Epithelial cell of esophagus (primary cell): Measurements from ENCODE around the gene SMARCC2.

Experiments used
- DNase-seq: peaks from one replicate; pipeline ENCODE4 v3.0.0; 2010; ENCODE audit warnings: low read depth
- H3K4me3 ChIP-seq: 2 replicates; pipeline ENCODE4 v1.5.1; 2011; ENCODE audit warnings: mild to moderate bottlenecking, low read length, control low read depth
- TF ChIP-seq, protein P1 (sequence below): IDR thresholded peaks from 2 replicates; pipeline ENCODE4 v1.5.1; 2011; ENCODE audit warnings: low read depth, mild to moderate bottlenecking, low read length, control low read depth, inconsistent platforms; ENCODE audit not compliant: insufficient read depth; ENCODE audit errors: missing control alignments

The SMARCC2 gene

DNA sequence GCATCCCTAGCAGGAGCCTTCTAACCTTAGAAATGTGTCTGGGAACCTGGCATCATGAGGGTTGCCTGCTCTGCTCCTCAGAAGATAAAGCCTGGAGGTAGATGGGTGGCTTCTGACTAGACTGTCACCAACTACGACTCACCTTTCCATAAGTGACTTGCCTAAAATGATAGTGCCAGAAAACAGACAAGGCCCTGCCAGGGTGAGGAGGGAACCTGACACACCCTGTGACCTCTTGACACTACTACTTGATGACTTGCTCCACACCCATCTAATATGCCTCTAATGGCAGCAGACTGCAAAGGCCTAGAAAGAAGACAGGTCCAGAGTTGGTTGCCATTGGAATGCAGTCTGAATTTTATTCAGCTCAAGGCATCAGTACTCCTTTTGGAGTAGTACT is 23.1 kb upstream of the SMARCC2 start:
- TF ChIP-seq, protein P1, sequence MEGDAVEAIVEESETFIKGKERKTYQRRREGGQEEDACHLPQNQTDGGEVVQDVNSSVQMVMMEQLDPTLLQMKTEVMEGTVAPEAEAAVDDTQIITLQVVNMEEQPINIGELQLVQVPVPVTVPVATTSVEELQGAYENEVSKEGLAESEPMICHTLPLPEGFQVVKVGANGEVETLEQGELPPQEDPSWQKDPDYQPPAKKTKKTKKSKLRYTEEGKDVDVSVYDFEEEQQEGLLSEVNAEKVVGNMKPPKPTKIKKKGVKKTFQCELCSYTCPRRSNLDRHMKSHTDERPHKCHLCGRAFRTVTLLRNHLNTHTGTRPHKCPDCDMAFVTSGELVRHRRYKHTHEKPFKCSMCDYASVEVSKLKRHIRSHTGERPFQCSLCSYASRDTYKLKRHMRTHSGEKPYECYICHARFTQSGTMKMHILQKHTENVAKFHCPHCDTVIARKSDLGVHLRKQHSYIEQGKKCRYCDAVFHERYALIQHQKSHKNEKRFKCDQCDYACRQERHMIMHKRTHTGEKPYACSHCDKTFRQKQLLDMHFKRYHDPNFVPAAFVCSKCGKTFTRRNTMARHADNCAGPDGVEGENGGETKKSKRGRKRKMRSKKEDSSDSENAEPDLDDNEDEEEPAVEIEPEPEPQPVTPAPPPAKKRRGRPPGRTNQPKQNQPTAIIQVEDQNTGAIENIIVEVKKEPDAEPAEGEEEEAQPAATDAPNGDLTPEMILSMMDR = no peak

DNA sequence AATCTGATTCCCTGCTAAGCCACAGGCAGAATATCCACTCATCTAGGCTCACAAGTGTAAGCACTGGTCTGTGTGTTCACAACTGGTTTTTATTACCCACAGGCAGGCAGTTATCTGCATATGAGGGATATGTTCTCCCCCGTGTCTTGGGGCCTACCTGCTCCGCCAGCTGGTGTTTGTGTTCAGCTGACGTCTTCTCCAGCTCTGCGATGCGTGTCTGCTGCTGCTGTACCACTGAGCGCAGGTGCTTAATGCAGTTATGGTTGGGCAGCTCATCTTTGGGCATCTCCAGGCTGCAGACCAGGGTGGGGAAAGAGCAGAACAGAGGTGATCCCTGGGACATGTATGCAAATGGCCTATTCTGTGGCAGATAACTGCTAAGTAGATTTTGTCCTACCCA is 18.7 kb upstream of the SMARCC2 start:
- TF ChIP-seq, protein P1 = no peak
- no peak for DNase-seq
- no peak overlapping the region for H3K4me3 ChIP-seq

More for the DNA sequence above, 23.1 kb upstream of the SMARCC2 start:
- DNase-seq = no peak
- no peak overlapping the region for H3K4me3 ChIP-seq

DNA sequence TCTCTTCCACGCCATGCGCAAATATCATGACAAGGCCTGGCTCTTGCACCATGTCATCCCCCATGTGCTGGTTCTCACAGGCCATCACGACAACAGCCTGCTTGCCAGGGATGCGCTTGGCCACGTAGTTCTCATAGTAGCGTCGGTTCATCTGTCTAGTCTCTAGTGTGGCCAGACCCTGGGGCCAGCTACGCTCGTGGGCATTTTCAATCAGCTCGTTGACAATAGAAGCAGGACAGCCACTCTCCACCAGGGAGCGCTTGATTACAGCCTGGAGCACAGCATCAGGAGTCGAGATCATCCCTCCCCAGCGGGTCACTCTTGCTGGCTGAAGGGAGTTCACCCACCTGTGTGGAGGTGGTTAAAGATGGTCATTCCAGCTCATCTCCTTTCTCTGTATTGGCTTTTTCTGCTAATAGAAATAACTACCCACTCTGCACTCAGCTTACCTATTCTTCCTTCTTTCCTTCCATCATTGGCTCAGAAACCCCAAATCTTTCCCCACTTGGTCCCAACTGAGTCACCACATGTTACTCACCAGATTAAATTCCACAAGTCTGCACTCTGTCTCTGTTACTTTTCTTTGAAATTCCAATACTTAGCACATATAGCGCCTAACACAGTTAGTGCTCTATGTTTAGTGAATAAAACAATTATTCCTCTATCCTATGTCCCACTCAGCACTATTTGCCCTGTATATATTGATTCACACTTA is 17.3 kb upstream of the SMARCC2 start:
- H3K4me3 ChIP-seq = no peak overlapping the region
- peak; percentile 63 for DNase-seq
- TF ChIP-seq, protein P1 = peak; percentile 75

DNA sequence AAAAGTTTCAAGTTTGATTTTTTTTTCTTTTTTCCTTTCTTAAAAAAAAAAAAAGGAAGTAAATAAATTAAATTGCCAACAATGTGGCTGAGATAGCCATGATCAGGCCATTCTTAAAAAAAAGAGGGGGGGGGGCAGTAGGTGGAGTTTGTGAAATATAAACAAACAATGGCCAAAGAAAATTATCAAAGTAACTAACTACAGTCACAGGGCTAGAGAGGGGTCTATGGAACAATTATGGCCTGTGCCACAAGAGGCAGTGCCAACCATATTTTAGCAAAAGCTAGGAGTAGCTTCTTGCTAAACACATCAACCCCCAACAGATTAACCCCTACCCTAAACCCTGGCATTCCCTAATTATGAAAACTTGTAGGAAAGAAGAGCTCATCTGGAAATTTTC is 16.2 kb upstream of the SMARCC2 start:
- no peak for DNase-seq
- TF ChIP-seq, protein P1 = no peak
- H3K4me3 ChIP-seq = no peak overlapping the region

DNA sequence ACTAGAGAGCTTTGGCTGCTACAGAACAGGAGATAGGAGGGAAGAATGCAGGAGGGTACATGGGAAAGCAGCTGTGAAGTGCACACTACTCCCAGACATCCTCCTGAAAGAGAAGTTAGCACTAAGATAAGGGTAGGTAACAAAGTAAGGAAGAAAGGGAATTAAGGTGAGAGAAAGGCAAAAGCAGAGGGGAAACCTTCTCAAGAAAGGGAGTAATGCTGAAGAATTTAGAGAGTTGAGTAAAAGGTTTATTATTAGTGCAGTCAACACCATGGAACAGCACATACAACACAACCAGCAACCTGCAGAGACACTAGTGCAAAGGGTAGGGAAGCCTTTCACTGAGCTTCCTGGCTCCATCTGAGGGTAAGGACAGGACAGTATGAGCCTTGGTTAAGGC is 15.0 kb upstream of the SMARCC2 start:
- no peak for DNase-seq
- TF ChIP-seq, protein P1 = no peak

DNA sequence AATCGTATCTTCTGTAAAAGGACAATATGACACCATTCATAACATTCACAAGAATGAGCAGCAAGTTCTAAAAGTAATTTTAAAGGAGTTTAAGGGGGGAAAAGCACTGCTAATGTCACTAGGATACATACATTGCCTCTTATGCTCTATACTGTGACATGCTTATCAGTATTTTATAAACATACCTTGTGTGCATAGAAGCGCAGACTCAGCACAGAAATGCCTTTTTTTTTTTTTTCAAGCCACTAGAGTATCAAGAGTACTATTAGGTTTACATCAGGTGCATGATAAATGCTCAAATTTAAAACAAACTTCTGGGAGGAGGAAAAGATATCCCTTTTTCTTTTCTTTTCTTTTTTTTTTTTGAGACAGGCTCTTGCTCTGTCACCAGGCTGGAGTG is 13.6 kb upstream of the SMARCC2 start:
- TF ChIP-seq, protein P1 = no peak

More for the DNA sequence above, 15.0 kb upstream of the SMARCC2 start:
- no peak overlapping the region for H3K4me3 ChIP-seq

DNA sequence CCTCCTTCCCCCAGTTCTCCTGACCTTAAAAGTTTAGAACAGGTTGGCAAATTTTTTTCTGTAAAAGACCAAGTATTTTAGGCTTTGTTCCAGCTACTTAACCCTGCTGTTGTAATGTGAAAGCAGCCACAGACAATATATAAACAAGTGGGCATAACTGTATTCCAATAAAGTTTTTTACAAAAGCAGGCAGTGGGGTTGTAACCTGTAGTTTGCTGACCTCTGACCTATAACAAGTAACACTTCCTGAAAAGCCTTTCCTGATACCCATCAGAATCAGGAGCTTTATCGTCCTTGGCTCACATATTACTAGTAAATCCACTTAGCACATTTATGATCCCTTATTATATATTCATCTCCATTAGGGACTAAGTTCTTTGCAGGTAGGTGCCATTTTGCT is 13.1 kb upstream of the SMARCC2 start:
- no peak for DNase-seq
- TF ChIP-seq, protein P1 = no peak

More for the DNA sequence above, 13.6 kb upstream of the SMARCC2 start:
- no peak for DNase-seq
- H3K4me3 ChIP-seq = no peak overlapping the region

More for the DNA sequence above, 13.1 kb upstream of the SMARCC2 start:
- no peak overlapping the region for H3K4me3 ChIP-seq
